ENCODE results near the gene CAND1. TPM values are rescaled to one million over a fixed set of nuclear protein-coding genes. Genes with fewer than 3 reads are reported as not detected.

CAND1 gene
- total RNA-seq, 1 donor from 2014 or later, result 129 TPM

DNA sequence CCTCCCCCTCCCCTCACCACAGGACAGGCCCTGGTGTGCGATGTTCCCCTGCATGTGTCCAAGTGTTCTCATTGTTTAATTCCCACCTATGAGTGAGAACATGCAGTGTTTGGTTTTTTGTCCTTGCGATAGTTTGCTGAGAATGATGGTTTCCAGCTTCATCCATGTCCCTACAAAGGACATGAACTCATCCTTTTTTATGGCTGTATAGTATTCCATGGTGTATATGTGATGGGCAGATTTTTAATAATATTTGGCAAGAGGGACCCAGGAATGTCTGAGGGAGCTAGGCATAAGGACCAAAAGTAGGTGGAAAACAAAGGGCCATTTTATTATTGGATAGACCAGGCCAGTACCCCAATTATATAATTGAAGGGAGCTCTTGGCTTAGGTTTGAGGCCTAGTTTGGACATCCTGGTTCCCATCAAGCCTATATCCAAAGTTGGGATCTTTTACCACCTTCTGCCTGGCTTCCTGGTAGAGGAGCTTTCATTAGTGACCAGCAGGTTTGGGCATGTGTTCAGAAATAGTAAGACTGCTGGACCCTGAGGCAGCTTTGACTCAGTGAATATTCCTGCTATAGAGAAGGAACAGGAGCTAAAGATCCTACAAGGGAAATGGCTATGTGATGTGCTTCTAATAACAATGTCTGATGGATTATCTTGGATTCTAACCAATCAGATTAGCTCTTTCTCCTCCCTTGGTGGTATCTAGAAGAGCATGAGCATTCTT is 76.0 kb downstream of the CAND1 start:
- DNase-seq, result no peak

DNA sequence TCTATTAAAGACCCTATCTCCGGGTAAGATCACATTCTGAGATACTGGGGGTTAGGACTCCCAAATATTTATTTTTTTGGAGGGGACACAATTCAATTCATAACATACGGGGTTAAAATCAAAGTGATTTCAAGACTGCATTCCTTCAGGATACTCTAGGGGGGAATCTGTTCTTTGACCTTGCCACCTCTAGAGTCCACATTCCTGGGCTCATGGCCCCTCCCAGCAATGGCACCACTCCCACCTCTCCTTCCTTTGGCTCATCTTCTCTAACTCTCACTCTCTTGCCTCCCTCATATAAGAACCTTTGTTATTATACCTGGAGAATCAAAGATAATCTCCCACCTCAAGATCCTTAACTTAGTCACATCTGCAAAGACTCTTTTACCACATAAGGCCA is 79.5 kb downstream of the CAND1 start:
- DNase-seq, result no peak

DNA sequence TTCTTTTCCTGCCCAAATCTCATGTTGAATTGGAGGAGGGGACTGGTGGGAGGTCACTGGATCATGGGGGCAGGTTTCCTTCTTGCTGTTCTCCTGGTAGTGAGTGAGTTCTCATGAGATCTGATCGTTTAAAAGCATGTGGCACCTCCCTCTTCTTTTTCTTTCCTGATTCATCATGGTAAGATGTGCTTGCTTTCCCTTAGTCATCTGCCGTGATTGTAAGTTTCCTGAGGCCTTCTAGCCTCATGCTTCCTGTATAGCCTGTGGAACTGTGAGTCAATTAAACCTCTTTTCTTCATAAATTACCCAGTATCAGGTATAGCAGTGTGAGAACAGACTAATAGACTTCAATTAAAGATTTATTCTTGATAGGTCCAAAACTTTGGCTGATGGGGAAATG is 83.5 kb downstream of the CAND1 start:
- DNase-seq, result no peak

DNA sequence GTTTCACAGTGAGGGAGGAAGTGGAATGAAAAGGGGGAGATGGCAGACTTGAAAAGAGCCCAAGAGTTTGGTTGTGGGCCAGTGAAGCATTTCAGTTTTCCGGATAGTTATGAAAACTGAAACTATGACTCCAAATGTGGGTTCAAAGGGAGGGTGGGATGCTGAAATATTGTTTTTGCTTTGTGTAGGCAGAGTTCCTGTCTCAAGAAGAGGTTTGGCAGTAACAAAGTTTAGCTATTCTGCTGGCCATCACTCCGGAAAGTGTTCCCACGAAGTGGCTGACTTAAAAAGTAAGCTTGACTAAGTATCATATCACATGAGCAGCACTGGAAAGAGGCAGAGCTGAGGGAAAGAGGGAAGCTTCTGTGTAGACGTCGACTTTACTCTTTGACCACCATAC is 85.2 kb downstream of the CAND1 start:
- DNase-seq, result peak; percentile 51

DNA sequence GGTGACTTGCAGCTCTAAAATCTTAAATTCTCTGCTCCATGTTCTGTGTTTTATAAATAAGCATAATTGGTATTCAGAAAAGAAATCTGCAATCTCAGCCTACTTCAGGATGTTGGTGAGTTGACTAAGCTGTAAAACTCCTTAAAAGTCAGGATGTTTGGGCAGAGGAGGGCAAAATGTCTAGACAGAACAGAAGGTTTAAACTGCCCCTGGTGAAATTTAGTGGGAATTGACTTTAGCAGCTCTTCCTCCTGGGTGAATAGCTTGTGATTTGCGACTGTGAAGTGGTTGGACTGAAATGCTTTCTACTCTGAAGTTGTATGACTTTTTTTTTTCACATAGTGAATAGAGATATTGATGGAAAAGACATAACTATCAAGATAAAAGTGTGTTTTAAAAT is 85.8 kb downstream of the CAND1 start:
- DNase-seq, result no peak

DNA sequence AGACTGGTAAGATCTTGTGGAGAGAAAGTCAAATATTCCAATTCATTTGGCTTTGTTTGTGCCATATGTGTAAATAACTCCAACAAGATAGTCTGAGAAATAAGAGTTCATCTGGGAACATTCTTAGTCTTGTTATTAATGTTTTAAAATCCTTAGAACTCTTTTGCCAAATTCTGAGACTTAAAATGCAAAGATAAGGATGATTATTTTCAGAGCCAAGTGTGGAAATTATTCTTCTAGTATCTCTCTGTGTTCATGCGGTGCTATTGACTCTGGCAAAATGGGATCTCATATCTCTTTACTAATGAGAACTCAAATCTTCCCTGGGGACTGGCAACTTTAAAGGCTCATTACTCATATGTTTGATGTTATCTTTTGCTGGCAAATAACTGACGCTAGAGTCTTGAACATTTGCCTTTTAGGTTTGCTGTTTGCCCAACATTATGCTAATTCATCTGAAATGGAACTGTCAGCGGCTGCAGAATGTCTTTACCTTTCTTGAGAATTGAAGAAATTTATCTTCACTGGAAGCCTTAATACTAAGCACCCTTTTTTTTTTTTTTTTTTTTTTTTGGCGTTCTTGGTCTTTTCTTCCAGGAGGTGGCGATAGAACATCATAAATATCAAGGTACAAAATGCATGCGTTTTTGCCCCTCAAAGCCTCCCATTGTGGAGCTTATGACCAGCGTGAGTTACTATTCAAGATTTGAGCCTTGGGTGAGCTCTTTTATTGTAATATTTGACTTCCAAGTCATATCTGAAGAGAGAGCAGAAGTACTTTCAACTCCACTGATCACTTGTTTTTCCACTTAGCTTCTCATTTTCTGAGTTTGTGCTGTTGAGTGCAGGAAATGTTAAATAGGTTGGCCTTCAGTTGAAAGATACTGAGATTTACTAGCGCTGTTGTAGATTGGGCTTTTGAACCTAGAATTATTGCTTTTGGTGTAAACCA is 86.5 kb downstream of the CAND1 start:
- peak; percentile 87 for DNase-seq

DNA sequence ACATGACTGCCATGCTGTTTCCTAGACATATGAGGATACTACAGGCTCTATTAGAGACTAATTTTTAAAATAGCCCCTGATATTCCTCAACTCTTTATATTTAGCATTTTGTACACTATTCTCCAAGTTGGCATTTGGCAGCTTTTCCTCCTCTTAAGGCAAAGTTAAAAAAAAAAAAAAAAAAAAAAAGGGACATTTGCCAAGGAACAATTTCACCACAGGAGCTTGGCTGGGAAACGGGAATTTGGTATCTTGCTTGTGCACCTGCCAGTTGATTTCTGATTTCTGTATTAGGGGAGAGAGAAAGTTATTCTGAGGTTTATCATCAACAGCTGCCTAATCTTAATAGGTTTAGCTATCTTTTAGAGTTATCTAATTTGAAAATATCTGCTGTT is 87.2 kb downstream of the CAND1 start:
- DNase-seq, result peak; percentile 21

DNA sequence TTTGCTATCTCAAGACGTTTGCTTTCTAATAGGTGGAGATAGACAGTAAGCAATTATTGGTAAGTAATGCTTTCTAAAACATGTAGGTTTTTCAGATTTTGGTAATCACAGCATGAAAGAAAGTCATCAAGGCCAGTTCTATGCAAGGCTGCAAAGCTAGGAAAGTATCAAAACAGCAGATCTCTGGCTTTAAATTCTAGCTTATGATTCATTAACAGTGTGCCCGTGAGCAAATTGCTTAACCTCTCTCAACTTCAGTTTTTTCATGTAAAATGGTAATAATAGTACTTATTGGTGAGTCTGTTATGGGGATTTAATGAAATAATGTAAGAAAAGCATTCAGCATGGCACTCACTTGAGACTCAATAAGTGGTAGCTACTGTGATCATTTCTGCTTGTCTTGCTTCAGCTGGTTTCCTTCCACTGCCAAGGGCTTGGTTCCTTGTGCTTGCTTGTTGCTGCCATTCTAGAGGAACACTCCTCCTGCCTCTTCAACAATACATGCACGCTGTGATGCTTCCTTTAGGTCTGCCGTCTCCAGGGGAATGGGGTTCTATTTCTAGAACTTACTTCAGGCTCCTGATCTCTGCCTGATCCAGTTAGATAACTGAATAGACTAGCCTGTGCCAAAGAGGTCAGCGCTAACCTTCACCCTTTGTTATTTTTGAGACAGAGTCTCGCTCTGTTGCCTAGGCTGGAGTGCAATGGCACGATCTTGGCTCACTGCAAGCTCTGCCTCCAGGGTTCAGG is 88.4 kb downstream of the CAND1 start:
- peak; percentile 25 for DNase-seq

DNA sequence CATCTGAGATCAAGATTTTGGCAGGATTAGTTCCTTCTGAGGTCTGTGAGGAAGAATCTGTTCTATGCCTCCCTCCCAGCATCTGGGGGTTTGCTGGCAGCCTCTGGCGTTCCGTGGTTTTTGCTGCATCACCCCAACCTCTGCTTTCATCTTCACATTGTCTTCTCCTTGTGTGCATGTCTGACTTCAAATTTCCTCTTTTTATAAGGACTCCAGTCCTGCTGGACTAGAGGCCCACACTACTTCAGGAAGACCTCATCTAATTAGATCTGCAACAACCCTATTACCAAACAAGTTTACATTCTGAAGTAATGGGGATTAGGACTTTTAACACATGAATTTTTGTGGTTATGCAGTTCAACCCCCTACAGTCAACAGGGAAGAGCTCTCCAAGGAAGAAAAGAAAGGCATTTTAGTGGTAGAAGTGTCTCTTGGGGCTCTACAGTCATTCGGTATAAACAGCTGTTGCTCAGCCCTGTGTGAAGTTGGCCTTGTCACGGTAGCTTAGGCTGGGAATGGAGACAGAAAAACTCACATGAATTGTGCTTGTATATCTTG is 89.7 kb downstream of the CAND1 start:
- DNase-seq, result peak; percentile 89

DNA sequence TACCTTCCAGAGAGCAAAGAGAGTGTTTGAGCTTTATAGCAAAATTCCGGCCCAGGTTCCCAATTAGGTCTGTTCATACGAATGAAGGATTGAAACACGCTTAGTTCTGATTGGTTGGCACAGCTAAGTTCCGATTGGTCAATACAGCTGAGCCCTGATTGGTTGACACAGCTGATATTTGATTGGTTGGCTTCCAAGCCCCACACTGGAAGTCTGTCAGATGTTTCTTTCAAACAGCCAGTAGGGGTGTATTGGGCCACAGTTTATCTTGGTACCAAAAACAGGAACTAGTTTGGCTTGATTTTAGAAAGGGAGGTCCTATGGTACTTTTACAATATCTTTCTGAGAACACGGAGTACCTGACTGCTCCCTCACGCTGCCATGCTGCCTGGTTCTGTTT is 93.4 kb downstream of the CAND1 start:
- no peak for DNase-seq

DNA sequence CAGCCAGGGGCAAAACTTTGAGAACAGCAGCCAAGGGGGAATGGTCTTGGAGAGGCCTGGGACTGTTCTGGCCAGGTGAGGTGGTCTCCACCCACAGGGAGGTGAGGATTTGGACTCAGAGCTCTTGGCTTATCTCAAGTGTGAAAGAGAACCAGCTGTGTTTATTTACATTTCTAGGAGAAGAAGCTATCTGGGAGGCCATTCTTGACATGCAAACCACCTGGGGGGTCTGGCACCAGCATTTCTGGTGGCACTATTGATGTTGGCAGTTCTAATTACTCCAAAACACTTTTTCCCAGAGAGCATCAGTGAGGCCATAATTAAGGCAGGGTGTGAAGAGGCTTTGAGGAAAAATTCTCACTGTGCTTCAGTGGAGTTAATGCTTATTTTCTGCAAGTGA is 95.1 kb downstream of the CAND1 start:
- DNase-seq, result no peak

DNA sequence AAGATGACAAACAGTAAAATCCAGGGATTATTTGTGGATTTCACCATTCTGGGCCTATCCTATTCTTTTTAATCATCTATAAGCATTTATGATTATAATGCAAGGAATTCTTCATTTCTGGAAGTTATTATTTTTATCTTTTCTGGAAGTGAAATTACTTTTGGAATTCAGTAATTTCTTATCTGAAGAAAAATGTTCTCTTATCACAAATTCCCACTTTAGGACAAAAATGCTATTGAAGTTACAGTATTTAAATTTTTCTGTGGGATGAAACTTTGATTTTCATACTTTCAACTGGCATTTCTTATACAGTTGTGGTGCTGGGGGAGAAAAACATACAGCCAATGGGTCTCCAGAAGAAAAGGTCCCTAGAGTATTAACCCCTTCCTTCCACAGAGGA is 96.0 kb downstream of the CAND1 start:
- DNase-seq, result no peak

DNA sequence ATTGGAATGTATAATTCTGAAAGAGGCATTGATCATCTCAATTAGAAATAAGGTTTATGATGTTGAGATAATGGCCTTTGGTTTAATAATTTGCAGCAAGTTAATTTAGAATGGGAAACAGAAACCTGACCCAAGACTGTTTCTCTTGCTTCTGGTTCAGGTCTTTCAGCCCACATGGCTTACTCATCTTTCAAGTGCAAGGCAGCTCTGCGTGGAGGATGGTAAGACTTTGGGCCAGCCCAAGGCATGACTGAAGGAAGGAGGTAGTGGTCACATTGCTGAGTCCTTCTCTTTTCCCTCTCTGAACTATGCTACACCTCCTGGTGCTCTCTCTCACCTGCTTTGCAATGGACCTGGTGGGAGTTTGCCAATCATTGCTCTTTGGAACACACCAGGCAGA is 98.7 kb downstream of the CAND1 start:
- DNase-seq, result no peak
